Lower leg skin (tissue), 3 donors: ENCODE results near the gene RINT1.
"Not testable (repeated sequence)": the region's sequence is repeated elsewhere in the genome, so short reads cannot be mapped to it uniquely, and the experiment has no call there.

Source experiments
- POLR2A ChIP-seq, 2 donors: fragments of 450-650 bp; IDR thresholded peaks; one replicate each; pipeline ENCODE4 v1.6.1; 2016 to 2017; ENCODE audit warnings: antibody characterized with exemption in 2 of 2, mild to moderate bottlenecking in 1 of 2, moderate library complexity in 1 of 2
- TF ChIP-seq, protein P1 (sequence below), 3 donors: fragments of 450-650 bp; IDR thresholded peaks; one replicate each; pipeline ENCODE4 v1.5.1; 2016; ENCODE audit warnings: antibody characterized with exemption in 3 of 3, mild to moderate bottlenecking in 3 of 3, moderate library complexity in 2 of 3

DNA sequence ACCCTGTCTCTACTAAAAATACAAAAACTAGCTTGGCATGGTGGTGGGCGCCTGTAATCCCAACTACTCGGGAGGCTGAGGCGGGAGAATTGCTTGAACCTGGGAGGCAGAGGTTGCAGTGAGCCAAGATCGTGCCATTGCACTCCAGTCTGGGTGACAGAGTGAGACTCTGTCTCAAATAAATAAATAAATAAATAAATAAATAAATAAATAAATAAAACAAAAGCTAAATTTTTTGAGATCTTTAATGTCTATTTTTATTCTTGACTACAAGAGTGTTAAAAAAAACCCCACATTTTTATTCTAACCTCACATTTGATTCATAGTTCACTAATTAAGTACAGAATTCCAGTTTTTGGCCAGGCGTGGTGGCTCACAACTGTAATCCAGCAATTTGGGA, 4.3 kb upstream of the RINT1 start:
- TF ChIP-seq, protein P1, sequence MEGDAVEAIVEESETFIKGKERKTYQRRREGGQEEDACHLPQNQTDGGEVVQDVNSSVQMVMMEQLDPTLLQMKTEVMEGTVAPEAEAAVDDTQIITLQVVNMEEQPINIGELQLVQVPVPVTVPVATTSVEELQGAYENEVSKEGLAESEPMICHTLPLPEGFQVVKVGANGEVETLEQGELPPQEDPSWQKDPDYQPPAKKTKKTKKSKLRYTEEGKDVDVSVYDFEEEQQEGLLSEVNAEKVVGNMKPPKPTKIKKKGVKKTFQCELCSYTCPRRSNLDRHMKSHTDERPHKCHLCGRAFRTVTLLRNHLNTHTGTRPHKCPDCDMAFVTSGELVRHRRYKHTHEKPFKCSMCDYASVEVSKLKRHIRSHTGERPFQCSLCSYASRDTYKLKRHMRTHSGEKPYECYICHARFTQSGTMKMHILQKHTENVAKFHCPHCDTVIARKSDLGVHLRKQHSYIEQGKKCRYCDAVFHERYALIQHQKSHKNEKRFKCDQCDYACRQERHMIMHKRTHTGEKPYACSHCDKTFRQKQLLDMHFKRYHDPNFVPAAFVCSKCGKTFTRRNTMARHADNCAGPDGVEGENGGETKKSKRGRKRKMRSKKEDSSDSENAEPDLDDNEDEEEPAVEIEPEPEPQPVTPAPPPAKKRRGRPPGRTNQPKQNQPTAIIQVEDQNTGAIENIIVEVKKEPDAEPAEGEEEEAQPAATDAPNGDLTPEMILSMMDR (IDR thresholded peaks at IDR 0.05), result not testable (repeated sequence)
- not testable (repeated sequence) for TF ChIP-seq POLR2A (IDR thresholded peaks at IDR 0.05)
